Measurements from ENCODE around the gene BCAS3.

DNA sequence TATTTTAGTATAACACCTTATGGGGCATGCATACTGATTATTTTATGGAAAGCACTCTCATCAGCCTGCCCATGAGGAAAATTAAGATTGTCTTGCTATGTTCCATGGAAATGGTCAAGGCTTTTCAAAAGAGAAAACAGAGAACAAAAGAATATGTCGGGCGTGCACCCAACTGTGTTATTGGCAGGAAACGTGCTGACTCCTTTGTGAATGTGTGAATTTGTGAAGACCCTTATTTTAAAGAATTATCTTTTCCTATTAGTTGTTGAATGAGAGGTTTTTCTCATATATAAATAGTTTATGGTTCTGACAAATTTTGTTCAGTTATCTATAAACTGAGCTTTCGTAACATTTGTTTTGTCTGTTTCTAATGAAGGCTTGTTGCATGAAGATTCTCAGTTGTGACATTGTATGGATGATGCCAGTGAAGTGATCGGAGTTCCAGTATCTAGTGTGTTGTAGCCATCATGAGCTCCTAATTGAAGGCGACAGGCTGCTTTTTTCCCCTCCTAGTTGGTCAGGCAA is 180.0 kb downstream of the BCAS3 start:
- TF ChIP-seq, protein P1, sequence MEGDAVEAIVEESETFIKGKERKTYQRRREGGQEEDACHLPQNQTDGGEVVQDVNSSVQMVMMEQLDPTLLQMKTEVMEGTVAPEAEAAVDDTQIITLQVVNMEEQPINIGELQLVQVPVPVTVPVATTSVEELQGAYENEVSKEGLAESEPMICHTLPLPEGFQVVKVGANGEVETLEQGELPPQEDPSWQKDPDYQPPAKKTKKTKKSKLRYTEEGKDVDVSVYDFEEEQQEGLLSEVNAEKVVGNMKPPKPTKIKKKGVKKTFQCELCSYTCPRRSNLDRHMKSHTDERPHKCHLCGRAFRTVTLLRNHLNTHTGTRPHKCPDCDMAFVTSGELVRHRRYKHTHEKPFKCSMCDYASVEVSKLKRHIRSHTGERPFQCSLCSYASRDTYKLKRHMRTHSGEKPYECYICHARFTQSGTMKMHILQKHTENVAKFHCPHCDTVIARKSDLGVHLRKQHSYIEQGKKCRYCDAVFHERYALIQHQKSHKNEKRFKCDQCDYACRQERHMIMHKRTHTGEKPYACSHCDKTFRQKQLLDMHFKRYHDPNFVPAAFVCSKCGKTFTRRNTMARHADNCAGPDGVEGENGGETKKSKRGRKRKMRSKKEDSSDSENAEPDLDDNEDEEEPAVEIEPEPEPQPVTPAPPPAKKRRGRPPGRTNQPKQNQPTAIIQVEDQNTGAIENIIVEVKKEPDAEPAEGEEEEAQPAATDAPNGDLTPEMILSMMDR (IDR thresholded peaks at IDR 0.05) = no peak
- no peak for TF ChIP-seq POLR2AphosphoS5 (IDR thresholded peaks at IDR 0.05)
